Stimulated activated CD4-positive, alpha-beta T cell treated with anti-CD3 and anti-CD28 coated beads, Interleukin-2, amount 100 ng/mL, for 24 hours (primary cell): ENCODE data around the gene NDUFS3.
A peak's percentile ranks its signal among the peaks of the same experiment; 100 is the strongest.
"Not testable (repeated sequence)": the region's sequence is repeated elsewhere in the genome, so short reads cannot be mapped to it uniquely, and the experiment has no call there.

Experiments
- DNase-seq, 2 donors: peaks; one replicate each; pipeline ENCODE4 v3.0.0-alpha.2; 2020

Gene NDUFS3

GRCh38 chr11:47578524-47579494 lies at the start of gene NDUFS3, which contains the start of gene KBTBD4:
NDUFS3 (plus strand) TSS chr11:47579074; CDS start chr11:47579092, 18 bp downstream.
KBTBD4 (minus strand) TSS chr11:47578970; CDS start chr11:47578951, 19 bp downstream.
- peak; percentile 89 to 92 for DNase-seq

- no peak for DNase-seq
Measured at GRCh38 chr11:47529951-47530350, 48.9 kb upstream of the NDUFS3 start.

- not testable (repeated sequence) for DNase-seq
Measured at GRCh38 chr11:47530721-47531120, 48.2 kb upstream of the NDUFS3 start.

- DNase-seq, result no peak
Measured at GRCh38 chr11:47531666-47532065, 47.2 kb upstream of the NDUFS3 start.

GRCh38 chr11:47532597-47533213 lies 46.2 kb upstream of the NDUFS3 start:
- no peak for DNase-seq

GRCh38 chr11:47533690-47534151 lies 45.2 kb upstream of the NDUFS3 start:
- no peak for DNase-seq

GRCh38 chr11:47534704-47535251 lies 44.1 kb upstream of the NDUFS3 start:
- DNase-seq, result no peak

- DNase-seq, result no peak
Measured at GRCh38 chr11:47536915-47537314, 42.0 kb upstream of the NDUFS3 start.

GRCh38 chr11:47538741-47539565 lies 39.9 kb upstream of the NDUFS3 start:
- DNase-seq, result no peak

- no peak for DNase-seq
Measured at GRCh38 chr11:47539681-47540039, 39.2 kb upstream of the NDUFS3 start.

- no peak for DNase-seq
Measured at GRCh38 chr11:47541070-47541469, 37.8 kb upstream of the NDUFS3 start.

- no peak for DNase-seq
Measured at GRCh38 chr11:47545298-47545697, 33.6 kb upstream of the NDUFS3 start.

- DNase-seq, result not testable (repeated sequence)
Measured at GRCh38 chr11:47546274-47546673, 32.6 kb upstream of the NDUFS3 start.

GRCh38 chr11:47550288-47551047 lies 28.4 kb upstream of the NDUFS3 start:
- DNase-seq, result no peak

GRCh38 chr11:47551086-47551485 lies 27.8 kb upstream of the NDUFS3 start:
- no peak for DNase-seq

- no peak for DNase-seq
Measured at GRCh38 chr11:47552056-47552565, 26.8 kb upstream of the NDUFS3 start.

GRCh38 chr11:47552566-47553405 lies 26.1 kb upstream of the NDUFS3 start, which contains the start of gene CELF1:
CELF1 (minus strand) TSS chr11:47553132; CDS start chr11:47499523, 53,609 bp downstream.
- peak; percentile 92 to 94 for DNase-seq

- DNase-seq, result no peak
Measured at GRCh38 chr11:47553406-47553743, 25.5 kb upstream of the NDUFS3 start.

GRCh38 chr11:47557004-47557403 lies 21.9 kb upstream of the NDUFS3 start:
- DNase-seq, result not testable (repeated sequence)

- no peak for DNase-seq
Measured at GRCh38 chr11:47558695-47559094, 20.2 kb upstream of the NDUFS3 start.

- no peak for DNase-seq
Measured at GRCh38 chr11:47560426-47560825, 18.4 kb upstream of the NDUFS3 start.
